MCF 10A (cell line): Measurements from ENCODE around the gene SLC9A6. TPM values are rescaled to one million over a fixed set of nuclear protein-coding genes. Genes with fewer than 3 reads are reported as not detected.

ENCODE experiments used
- BruUV-seq: library from RNA; stranded (reverse); fragments of 400-500 nt; replicated peaks from 2 replicates; lab custom pipeline; 2021; lab: Mats Ljungman, UMichigan
- CTCF ChIA-PET: fragments of 300-600 bp; sonication (Branson Sonifier 250); formaldehyde crosslinking; extraction: SDS; loops from one replicate; lab custom pipeline; 2021; ENCODE audit warnings: antibody characterized with exemption, inconsistent platforms; lab: Yijun Ruan, JAX
- POLR2A ChIA-PET: fragments of 300-600, 350-650 bp; sonication (Branson Sonifier 250); formaldehyde crosslinking; extraction: SDS; loops from one replicate; lab custom pipeline; 2020; ENCODE audit warnings: antibody characterized with exemption, inconsistent platforms; lab: Yijun Ruan, JAX
- DNase-seq: peaks from one replicate; pipeline ENCODE4 v3.0.0-alpha.2; 2018; ENCODE audit not compliant: unreplicated experiment
- H3K27ac Mint-ChIP-seq: one replicate; pipeline ENCODE4 v1.8.0; 2022; ENCODE audit warnings: mild to moderate bottlenecking, low read depth, mixed read lengths; ENCODE audit not compliant: unreplicated experiment
- H3K27me3 Mint-ChIP-seq: one replicate; pipeline ENCODE4 v1.8.0; 2022; ENCODE audit warnings: mixed read lengths; ENCODE audit not compliant: insufficient read depth, unreplicated experiment
- H3K36me3 Mint-ChIP-seq: one replicate; pipeline ENCODE4 v1.8.0; 2022; ENCODE audit warnings: mild to moderate bottlenecking, moderate library complexity, mixed read lengths; ENCODE audit not compliant: insufficient read depth, unreplicated experiment
- H3K4me1 Mint-ChIP-seq: one replicate; pipeline ENCODE4 v1.8.0; 2022; ENCODE audit warnings: mixed read lengths; ENCODE audit not compliant: insufficient read depth, unreplicated experiment
- H3K4me3 Mint-ChIP-seq: one replicate; pipeline ENCODE4 v1.8.0; 2022; ENCODE audit warnings: mild to moderate bottlenecking, moderate library complexity, mixed read lengths; ENCODE audit not compliant: unreplicated experiment
- H3K9me3 Mint-ChIP-seq: one replicate; pipeline ENCODE4 v1.8.0; 2022; ENCODE audit warnings: mixed read lengths; ENCODE audit not compliant: unreplicated experiment
- intact Hi-C: fragments of 100-400 bp; cut with micrococcal nuclease; formaldehyde crosslinking; loops from 2 replicates; pipeline ENCODE4 v1.14.1; 2022
- total RNA-seq: library from RNA; stranded (reverse); gene quantifications from 2 replicates; pipeline ENCODE4 v1.2.3, GENCODE V29; 2022
- TF ChIP-seq, protein P1 (sequence below): fragments of 200-600 bp; IDR thresholded peaks from one replicate; pipeline ENCODE4 v1.8.0; 2022; ENCODE audit warnings: antibody characterized with exemption, mild to moderate bottlenecking; ENCODE audit not compliant: unreplicated experiment

SLC9A6 gene
- total RNA-seq, 1 experiment from 2014 or later: 8.1 TPM

DNA sequence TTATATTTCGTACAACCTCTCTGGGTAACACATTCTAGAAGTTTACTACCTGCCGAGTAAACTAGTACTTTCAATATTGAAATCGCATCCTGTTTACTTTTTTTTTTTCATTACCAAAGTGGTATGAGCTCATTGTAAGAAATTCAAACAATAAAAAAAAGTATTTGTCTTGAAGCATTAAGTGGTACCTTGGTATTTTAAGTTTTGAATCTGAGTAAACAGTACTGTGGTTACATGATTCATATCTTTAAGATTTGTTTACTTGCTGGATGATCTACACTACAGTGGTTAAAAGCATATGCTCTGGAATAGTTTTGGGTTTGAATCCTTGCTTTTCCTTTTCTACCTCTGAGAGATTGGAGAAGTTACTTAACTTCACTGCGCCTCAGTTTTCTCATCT is 7.6 kb upstream of the SLC9A6 start:
- POLR2A ChIA-PET: interaction anchor here (0.7 kb wide), 1 partner anchor 32 kb away, joined by 3 read pairs; no protein-coding TSS in a partner anchor
- BruUV-seq: no TSS peak
- Mint-ChIP-seq H3K27me3 (peaks cover 67% of the 10 kb centered on the region), H3K4me3 (no peak overlapping the region), H3K36me3 (no peaks in the 10 kb centered on the region), H3K4me1 (peaks cover 4% of the 10 kb centered on the region), H3K9me3 (no peaks in the 10 kb centered on the region), H3K27ac (no peak overlapping the region)
- CTCF ChIA-PET: no interaction called here
- TF ChIP-seq, protein P1, sequence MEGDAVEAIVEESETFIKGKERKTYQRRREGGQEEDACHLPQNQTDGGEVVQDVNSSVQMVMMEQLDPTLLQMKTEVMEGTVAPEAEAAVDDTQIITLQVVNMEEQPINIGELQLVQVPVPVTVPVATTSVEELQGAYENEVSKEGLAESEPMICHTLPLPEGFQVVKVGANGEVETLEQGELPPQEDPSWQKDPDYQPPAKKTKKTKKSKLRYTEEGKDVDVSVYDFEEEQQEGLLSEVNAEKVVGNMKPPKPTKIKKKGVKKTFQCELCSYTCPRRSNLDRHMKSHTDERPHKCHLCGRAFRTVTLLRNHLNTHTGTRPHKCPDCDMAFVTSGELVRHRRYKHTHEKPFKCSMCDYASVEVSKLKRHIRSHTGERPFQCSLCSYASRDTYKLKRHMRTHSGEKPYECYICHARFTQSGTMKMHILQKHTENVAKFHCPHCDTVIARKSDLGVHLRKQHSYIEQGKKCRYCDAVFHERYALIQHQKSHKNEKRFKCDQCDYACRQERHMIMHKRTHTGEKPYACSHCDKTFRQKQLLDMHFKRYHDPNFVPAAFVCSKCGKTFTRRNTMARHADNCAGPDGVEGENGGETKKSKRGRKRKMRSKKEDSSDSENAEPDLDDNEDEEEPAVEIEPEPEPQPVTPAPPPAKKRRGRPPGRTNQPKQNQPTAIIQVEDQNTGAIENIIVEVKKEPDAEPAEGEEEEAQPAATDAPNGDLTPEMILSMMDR: no peak
- no peak for DNase-seq
- intact Hi-C loops: no loop called here

DNA sequence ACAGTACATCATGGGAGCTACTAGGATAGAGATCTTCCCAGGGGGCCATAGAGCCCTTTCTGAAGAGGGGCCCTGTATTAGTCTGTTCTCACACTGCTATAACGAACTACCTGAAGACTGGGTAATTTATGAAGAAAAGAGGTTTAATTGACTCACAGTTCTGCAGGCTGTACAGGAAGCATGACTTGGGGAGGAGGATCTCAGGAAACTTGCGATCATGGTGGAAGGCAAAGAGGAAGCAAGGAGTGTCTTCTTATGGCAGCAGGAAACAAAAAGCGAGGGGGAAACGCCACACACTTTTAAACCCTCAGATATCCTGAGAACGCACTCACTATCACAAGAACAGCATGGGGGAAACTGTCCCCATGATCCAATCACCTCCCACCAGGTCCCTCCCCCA is 4.2 kb upstream of the SLC9A6 start:
- Mint-ChIP-seq H3K4me3 (no peak overlapping the region), H3K4me1 (peaks cover 6% of the 10 kb centered on the region), H3K36me3 (no peaks in the 10 kb centered on the region), H3K27me3 (peaks cover 64% of the 10 kb centered on the region), H3K9me3 (no peaks in the 10 kb centered on the region), H3K27ac (no peak overlapping the region)
- TF ChIP-seq, protein P1: no peak
- intact Hi-C loops: no loop called here
- ChIA-PET POLR2A (no interaction called here), CTCF (no interaction called here)
- BruUV-seq: no TSS peak
- no peak for DNase-seq

DNA sequence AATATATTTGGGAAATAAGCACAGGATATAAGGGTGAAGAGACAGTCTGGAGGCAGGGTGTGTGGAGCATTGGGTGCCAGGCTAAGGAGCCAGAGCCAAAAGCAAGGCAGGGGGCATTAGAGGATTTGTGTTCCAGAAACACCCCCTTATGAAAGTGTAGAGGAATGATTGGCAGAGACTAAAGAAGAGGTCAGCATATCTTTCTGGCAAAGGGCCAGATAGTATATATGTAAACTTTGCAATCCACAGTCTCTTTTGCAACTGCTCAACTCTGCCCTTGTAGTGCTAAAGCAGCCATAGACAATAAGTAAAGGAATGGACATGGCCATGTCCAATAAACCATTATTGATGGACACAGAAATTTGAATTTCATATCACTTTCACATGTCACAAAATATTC is 3.6 kb upstream of the SLC9A6 start:
- no peak overlapping the region for H3K4me3 Mint-ChIP-seq
- H3K4me1 Mint-ChIP-seq: peaks cover 6% of the 10 kb centered on the region
- ChIA-PET CTCF (no interaction called here), POLR2A (no interaction called here)
- intact Hi-C loops: no loop called here
- H3K27me3 Mint-ChIP-seq: peaks cover 59% of the 10 kb centered on the region
- no TSS peak for BruUV-seq
- H3K27ac Mint-ChIP-seq: no peak overlapping the region
- no peak for DNase-seq
- H3K36me3 Mint-ChIP-seq: no peaks in the 10 kb centered on the region
- no peaks in the 10 kb centered on the region for H3K9me3 Mint-ChIP-seq
- TF ChIP-seq, protein P1: no peak

DNA sequence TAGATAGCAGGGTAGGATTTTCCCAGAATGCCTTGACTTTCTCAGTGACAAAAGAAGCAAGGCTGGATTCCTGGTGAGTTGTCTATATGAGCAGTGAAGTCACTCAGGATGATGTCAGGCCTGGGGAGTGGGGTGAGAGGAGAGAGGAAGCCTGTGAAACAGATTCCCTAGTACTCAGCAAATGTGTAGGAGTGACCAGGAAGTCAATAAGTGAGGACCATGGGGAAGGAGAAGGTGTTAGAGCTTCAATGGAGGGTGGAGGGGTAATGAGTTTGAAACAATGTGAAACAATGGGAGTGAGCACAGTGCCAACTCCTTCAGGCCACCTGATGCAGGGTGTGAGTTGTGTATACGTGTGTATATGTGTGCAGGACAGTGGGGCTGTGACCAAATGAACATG is 2.4 kb upstream of the SLC9A6 start:
- no peak for DNase-seq
- Mint-ChIP-seq H3K4me1 (peaks cover 6% of the 10 kb centered on the region), H3K9me3 (no peaks in the 10 kb centered on the region), H3K27ac (no peak overlapping the region), H3K36me3 (no peaks in the 10 kb centered on the region), H3K27me3 (peaks cover 47% of the 10 kb centered on the region), H3K4me3 (no peak overlapping the region)
- POLR2A ChIA-PET: no interaction called here
- BruUV-seq: no TSS peak
- intact Hi-C loops: no loop called here
- CTCF ChIA-PET: no interaction called here
- TF ChIP-seq, protein P1: no peak
